Measurements from ENCODE around the gene SPATA31A6. TPM values are rescaled to one million over a fixed set of nuclear protein-coding genes. Genes with fewer than 3 reads are reported as not detected.

The SPATA31A6 gene
- not detected in 2 replicates for total RNA-seq

GRCh38 chr9:42183359-42183758, at the start of gene SPATA31A6:
TSS of gene SPATA31A6 (plus strand) at chr9:42183659. CDS start at chr9:42183688, 29 bp downstream.

Other genes starting within 250 kb of the SPATA31A6 start
- 2.6 and 8.2 TPM in 2 replicates for gene CNTNAP3B, start 54.2 kb upstream of the SPATA31A6 start, total RNA-seq

All from myometrial cell (primary cell).